ENCODE results near the gene CNPY1.

The CNPY1 gene

GRCh38 chr7:155509359-155509724 is 37.0 kb downstream of the CNPY1 start:
- DNase-seq, result no peak

GRCh38 chr7:155508376-155509358 is 37.7 kb downstream of the CNPY1 start:
- DNase-seq, result no peak

GRCh38 chr7:155507576-155507975 is 38.8 kb downstream of the CNPY1 start:
- DNase-seq, result no peak

GRCh38 chr7:155506854-155507337 is 39.5 kb downstream of the CNPY1 start:
- no peak for DNase-seq

- DNase-seq, result no peak
Observed at GRCh38 chr7:155505422-155505793, 41.0 kb downstream of the CNPY1 start.

- no peak for DNase-seq
Observed at GRCh38 chr7:155497149-155497901, 49.0 kb downstream of the CNPY1 start.

GRCh38 chr7:155496267-155497005 is 49.9 kb downstream of the CNPY1 start:
- no peak for DNase-seq

GRCh38 chr7:155495440-155496248 is 50.7 kb downstream of the CNPY1 start:
- DNase-seq, result no peak

GRCh38 chr7:155494551-155494950 is 51.8 kb downstream of the CNPY1 start:
- no peak for DNase-seq

- DNase-seq, result no peak
Observed at GRCh38 chr7:155493744-155494538, 52.4 kb downstream of the CNPY1 start.

- no peak for DNase-seq
Observed at GRCh38 chr7:155491812-155492211, 54.5 kb downstream of the CNPY1 start.

- DNase-seq, result no peak
Observed at GRCh38 chr7:155490697-155491628, 55.4 kb downstream of the CNPY1 start.

GRCh38 chr7:155489862-155490696 is 56.3 kb downstream of the CNPY1 start:
- no peak for DNase-seq

GRCh38 chr7:155489158-155489840 is 57.1 kb downstream of the CNPY1 start:
- DNase-seq, result no peak

GRCh38 chr7:155488483-155489127 is 57.8 kb downstream of the CNPY1 start:
- no peak for DNase-seq

- no peak for DNase-seq
Observed at GRCh38 chr7:155487509-155488482, 58.6 kb downstream of the CNPY1 start.

All from NCI-H1436 (cell line).